Gastrocnemius medialis (tissue), 4 donors: ENCODE data around the gene MAFF. TPM values are rescaled to one million over a fixed set of nuclear protein-coding genes. Genes with fewer than 3 reads are reported as not detected.

Experiments used
- ATAC-seq, 2 donors: fragments of 150-250 bp; one replicate each; pipeline ENCODE4 v1.9.1; 2016
- DNase-seq, 2 donors: peaks; one replicate each; pipeline ENCODE4 v3.0.0-alpha.2; 2019
- H3K27ac ChIP-seq, 4 donors: fragments of 200-600 bp; sonication (generic); 1 replicate in 1 of 4; 2 replicates in 3 of 4; pipeline ENCODE4 v1.5.1; 2016 to 2018; ENCODE audit warnings: mild to moderate bottlenecking in 2 of 4, moderate library complexity in 1 of 4
- H3K27me3 ChIP-seq, 3 donors: fragments of 200-600 bp; sonication (generic) in 2 of 3; 1 replicate in 1 of 3; 2 replicates in 2 of 3; pipeline versions ENCODE4 v1.5.1 to v1.6.0; 2016 to 2019; ENCODE audit warnings: mild to moderate bottlenecking in 1 of 3, moderate library complexity in 1 of 3
- H3K36me3 ChIP-seq, 2 donors: fragments of 200-600 bp; sonication (generic) in 1 of 2; one replicate each; pipeline ENCODE4 v1.5.1; 2017 to 2018
- H3K4me1 ChIP-seq, 2 donors: fragments of 200-600 bp; sonication (generic) in 1 of 2; one replicate each; pipeline ENCODE4 v1.5.1; 2016 to 2017; ENCODE audit warnings: mild to moderate bottlenecking in 2 of 2
- H3K4me3 ChIP-seq, 4 donors: fragments of 200-600 bp; sonication (generic) in 3 of 4; 1 replicate in 1 of 4; 2 replicates in 3 of 4; pipeline ENCODE4 v1.5.1; 2016 to 2019; ENCODE audit warnings: mild to moderate bottlenecking in 2 of 4
- H3K9me3 ChIP-seq, 3 donors: fragments of 200-600 bp; sonication (generic) in 2 of 3; 1 replicate in 1 of 3; 2 replicates in 2 of 3; pipeline ENCODE4 v1.5.1; 2016 to 2019
- CTCF ChIP-seq, 5 experiments: fragments of 450-650 bp in 3 of 5; fragments of 200-600 bp in 2 of 5; sonication (generic) in 2 of 5; IDR thresholded peaks in 4 of 5; conservative IDR thresholded peaks in 1 of 5; 1 replicate in 4 of 5; 2 replicates in 1 of 5; pipeline ENCODE4 v1.5.1; 2016 to 2019; ENCODE audit warnings: antibody characterized with exemption in 5 of 5, mild to moderate bottlenecking in 3 of 5, moderate library complexity in 3 of 5
- POLR2A ChIP-seq, 2 donors: fragments of 450-650 bp; IDR thresholded peaks; one replicate each; pipeline ENCODE4 v1.6.1; 2017; ENCODE audit warnings: antibody characterized with exemption in 2 of 2, mild to moderate bottlenecking in 2 of 2, moderate library complexity in 2 of 2
- in situ Hi-C, 4 donors: fragments of 200-750 bp; cut with MboI; loops; one replicate each; pipeline versions ENCODE4 v1.15.0 to v1.8.0; 2017; ENCODE audit warnings: low sequenced_read_pairs in 4 of 4
- intact Hi-C: fragments of 100-400 bp; cut with DNase I; formaldehyde crosslinking; loops from one replicate; pipeline ENCODE4 v1.15.1; 2023; ENCODE audit warnings: low total_unique reads
- total RNA-seq, 4 donors: library from RNA; depleted of rRNA; stranded (reverse); fragments of >200 nt; gene quantifications; one replicate each; pipeline versions ENCODE4 v1.1.0 to v1.2.3, GENCODE V29; 2016

The MAFF gene
- total RNA-seq, 4 donors from 2014 or later: 19.3 to 448 (median 33.4) TPM

GRCh38 chr22:38259370-38259769 lies 57.6 kb downstream of the MAFF start:
- Histone ChIP-seq H3K27ac (peak overlapping the region; percentile 51 to 79 (median 77)), H3K4me1 (peaks cover 71 to 73% of the 10 kb centered on the region in 2 donors), H3K4me3 (no peak overlapping the region), H3K36me3 (no peaks in the 10 kb centered on the region), H3K27me3 (no peaks in the 10 kb centered on the region), H3K9me3 (no peaks in the 10 kb centered on the region)
- ATAC-seq (no peak), DNase-seq (no peak)
- in situ Hi-C loops: loop anchor here in 1 of 4 donors (25.0 kb wide), 1 partner anchor 103 kb away; no protein-coding TSS in a partner anchor
- intact Hi-C loops: no loop called here
- TF ChIP-seq CTCF (IDR thresholded peaks at IDR 0.05 in 4 of 5, conservative IDR thresholded peaks at IDR 0.05 in 1 of 5) (no peak), POLR2A (IDR thresholded peaks at IDR 0.05) (no peak)

- TF ChIP-seq POLR2A (IDR thresholded peaks at IDR 0.05): no peak
- no peak for TF ChIP-seq CTCF (IDR thresholded peaks at IDR 0.05 in 4 of 5, conservative IDR thresholded peaks at IDR 0.05 in 1 of 5)
- Histone ChIP-seq H3K36me3 (no peaks in the 10 kb centered on the region), H3K4me1 (peaks cover 73 to 79% of the 10 kb centered on the region in 2 donors), H3K9me3 (no peaks in the 10 kb centered on the region), H3K27me3 (no peaks in the 10 kb centered on the region), H3K4me3 (no peak overlapping the region), H3K27ac (peak overlapping the region; percentile 51 to 79 (median 77))
- in situ Hi-C loops: loop anchor here in 3 of 4 donors (5.0 to 25.0 kb wide), 3 partner anchors 91 to 101 kb away; no protein-coding TSS in a partner anchor
- intact Hi-C loops: no loop called here
- no peak for ATAC-seq
- DNase-seq: no peak
These were observed 59.2 kb downstream of the MAFF start for GRCh38 chr22:38260761-38261681.

- H3K27ac ChIP-seq: peak overlapping the region; percentile 51 to 79 (median 77)
- no peaks in the 10 kb centered on the region for H3K27me3 ChIP-seq
- no peak for TF ChIP-seq POLR2A (IDR thresholded peaks at IDR 0.05)
- TF ChIP-seq CTCF (IDR thresholded peaks at IDR 0.05 in 4 of 5, conservative IDR thresholded peaks at IDR 0.05 in 1 of 5): peak; percentile 57 to 72 (median 64)
- no peak overlapping the region for H3K4me3 ChIP-seq
- H3K4me1 ChIP-seq: peaks cover 73 to 79% of the 10 kb centered on the region in 2 donors
- ATAC-seq (peak; percentile 25 to 79), DNase-seq (peak in 1 of 2 donors; percentile 61)
- intact Hi-C loops: loop anchor here (2.0 kb wide), 1 partner anchor 91 kb away; no protein-coding TSS in a partner anchor
- no peaks in the 10 kb centered on the region for H3K36me3 ChIP-seq
- H3K9me3 ChIP-seq: no peaks in the 10 kb centered on the region
- in situ Hi-C loops: loop anchor here in 3 of 4 donors (5.0 to 25.0 kb wide), 3 partner anchors 90 to 100 kb away; no protein-coding TSS in a partner anchor
These were observed 60.4 kb downstream of the MAFF start for GRCh38 chr22:38262051-38262795.

- Histone ChIP-seq H3K36me3 (no peaks in the 10 kb centered on the region), H3K4me1 (peaks cover 60 to 76% of the 10 kb centered on the region in 2 donors), H3K4me3 (no peak overlapping the region), H3K9me3 (no peaks in the 10 kb centered on the region), H3K27ac (peak overlapping the region in 3 of 4 donors; percentile 33 to 96 (median 91)), H3K27me3 (no peaks in the 10 kb centered on the region)
- TF ChIP-seq CTCF (IDR thresholded peaks at IDR 0.05 in 4 of 5, conservative IDR thresholded peaks at IDR 0.05 in 1 of 5): no peak
- TF ChIP-seq POLR2A (IDR thresholded peaks at IDR 0.05): no peak
- DNase-seq: no peak
- no peak for ATAC-seq
- intact Hi-C loops: no loop called here
- in situ Hi-C loops: loop anchor here in 3 of 4 donors (5.0 to 25.0 kb wide), 3 partner anchors 88 to 98 kb away; no protein-coding TSS in a partner anchor
These were observed 62.6 kb downstream of the MAFF start for GRCh38 chr22:38264322-38264843.
